NCI-H1436 (cell line): ENCODE data around the gene NAT16.
"Not testable (repeated sequence)": the region's sequence is repeated elsewhere in the genome, so short reads cannot be mapped to it uniquely, and the experiment has no call there.

Source experiments
- DNase-seq: peaks from one replicate; lab custom pipeline; 2025; lab: John Stamatoyannopoulos, UW

Gene NAT16

GRCh38 chr7:101125989-101126650, 54.0 kb downstream of the NAT16 start:
- DNase-seq = no peak

GRCh38 chr7:101124376-101125056, 55.6 kb downstream of the NAT16 start:
- DNase-seq = no peak

- no peak for DNase-seq
Observed at GRCh38 chr7:101123703-101124068, 56.4 kb downstream of the NAT16 start.

GRCh38 chr7:101122933-101123702, 57.0 kb downstream of the NAT16 start:
- DNase-seq = no peak

GRCh38 chr7:101121991-101122932, 57.8 kb downstream of the NAT16 start:
- DNase-seq = no peak

- DNase-seq = not testable (repeated sequence)
Observed at GRCh38 chr7:101121631-101121990, 58.5 kb downstream of the NAT16 start.
